ENCODE results near the gene HTT. TPM values are rescaled to one million over a fixed set of nuclear protein-coding genes. Genes with fewer than 3 reads are reported as not detected.

The HTT gene
- total RNA-seq, 1 experiment from 2014 or later: 37.4 TPM

DNA sequence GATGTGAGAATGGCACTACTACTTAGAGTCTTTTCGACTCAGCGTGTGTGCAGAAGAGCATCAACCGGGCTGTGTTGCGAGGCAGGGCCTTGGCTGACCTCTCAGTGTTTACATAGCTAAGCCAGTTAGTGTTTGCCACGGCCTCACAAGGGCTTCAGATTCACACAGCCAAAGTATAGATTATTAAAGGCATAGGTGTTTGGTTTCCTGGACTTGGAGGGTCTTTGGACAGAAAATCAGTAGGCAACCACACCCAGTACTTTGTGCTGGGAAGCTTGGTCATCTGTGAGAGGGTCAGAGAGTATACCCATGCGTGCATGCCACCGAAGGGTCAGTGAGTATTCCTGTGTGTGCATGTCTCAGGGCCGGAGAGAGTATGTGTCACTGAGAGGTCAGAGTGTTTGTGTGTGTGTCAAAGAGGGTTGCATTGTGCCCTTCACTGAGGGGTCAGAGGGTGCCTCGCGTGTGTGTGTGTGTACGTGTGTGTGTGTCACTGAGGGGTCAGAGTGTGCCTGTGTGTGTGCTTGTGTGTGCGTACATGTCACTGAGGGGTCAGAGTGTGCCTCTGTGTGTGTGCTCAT lies 104.7 kb downstream of the HTT start (continued):
- TF ChIP-seq, protein P1, sequence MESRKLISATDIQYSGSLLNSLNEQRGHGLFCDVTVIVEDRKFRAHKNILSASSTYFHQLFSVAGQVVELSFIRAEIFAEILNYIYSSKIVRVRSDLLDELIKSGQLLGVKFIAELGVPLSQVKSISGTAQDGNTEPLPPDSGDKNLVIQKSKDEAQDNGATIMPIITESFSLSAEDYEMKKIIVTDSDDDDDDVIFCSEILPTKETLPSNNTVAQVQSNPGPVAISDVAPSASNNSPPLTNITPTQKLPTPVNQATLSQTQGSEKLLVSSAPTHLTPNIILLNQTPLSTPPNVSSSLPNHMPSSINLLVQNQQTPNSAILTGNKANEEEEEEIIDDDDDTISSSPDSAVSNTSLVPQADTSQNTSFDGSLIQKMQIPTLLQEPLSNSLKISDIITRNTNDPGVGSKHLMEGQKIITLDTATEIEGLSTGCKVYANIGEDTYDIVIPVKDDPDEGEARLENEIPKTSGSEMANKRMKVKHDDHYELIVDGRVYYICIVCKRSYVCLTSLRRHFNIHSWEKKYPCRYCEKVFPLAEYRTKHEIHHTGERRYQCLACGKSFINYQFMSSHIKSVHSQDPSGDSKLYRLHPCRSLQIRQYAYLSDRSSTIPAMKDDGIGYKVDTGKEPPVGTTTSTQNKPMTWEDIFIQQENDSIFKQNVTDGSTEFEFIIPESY (IDR thresholded peaks at IDR 0.05; ENCODE audit: extremely low read depth, insufficient replicate concordance, low read length): no peak
- no peak for TF ChIP-seq ELF1 (IDR thresholded peaks at IDR 0.05; ENCODE audit: borderline replicate concordance, low read depth)
- TF ChIP-seq EZH2 (IDR thresholded peaks at IDR 0.05): no peak
- no peak for TF ChIP-seq JUND (IDR thresholded peaks at IDR 0.05)
- no peak for TF ChIP-seq ZNF274 (IDR thresholded peaks at IDR 0.05; ENCODE audit: low read depth, low read length)
- no peak for TF ChIP-seq FOSL1 (IDR thresholded peaks at IDR 0.05; ENCODE audit: low read depth)

- CTCF ChIA-PET: no interaction called here
- no peak overlapping the region for H3K4me3 ChIP-seq (replicated peaks in 1 of 2; ENCODE audit: low read depth in 1 of 2, low read length in 2 of 2)
- RAD21 ChIA-PET (ENCODE audit: low non-redundant PET in 1 of 2, low total read pairs in 2 of 2, uncharacterized antibody in 2 of 2, unreplicated experiment in 2 of 2): no interaction called here
- H4K20me1 ChIP-seq (ENCODE audit: insufficient read depth): no peaks in the 10 kb centered on the region
- no peak overlapping the region for H3K9ac ChIP-seq (ENCODE audit: low read length)
- POLR2A ChIA-PET: no interaction called here
- no peak for TF ChIP-seq EZH2phosphoT487 (IDR thresholded peaks at IDR 0.05; ENCODE audit: borderline replicate concordance)
- BruUV-seq (replicated peaks): no TSS peak
- peaks cover 9 to 15% of the 10 kb centered on the region in 2 experiments; a peak in 3 of 4 replicates for H3K36me3 ChIP-seq (ENCODE audit: control insufficient read depth in 1 of 2, insufficient read depth in 2 of 2, low read length in 2 of 2)
- ATAC-seq (no peak), DNase-seq (ENCODE audit: low read depth, low spot score) (no peak)
- no peak overlapping the region for H2AFZ ChIP-seq (ENCODE audit: low read depth, low read length, poor library complexity, severe bottlenecking)
- H3K9me2 ChIP-seq (ENCODE audit: insufficient read depth): no peaks in the 10 kb centered on the region
- H3K27me3 ChIP-seq (ENCODE audit: insufficient read depth, low read length): no peaks in the 10 kb centered on the region
- no peaks in the 10 kb centered on the region for H3K9me3 ChIP-seq (ENCODE audit: control insufficient read depth in 1 of 2, insufficient read depth in 1 of 2, low read depth in 1 of 2, low read length in 2 of 2)
- intact Hi-C loops (cut with micrococcal nuclease): no loop called here
- H3K4me2 ChIP-seq (ENCODE audit: low read length): no peak overlapping the region
- no peaks in the 10 kb centered on the region for H3K79me2 ChIP-seq (ENCODE audit: insufficient read depth, low read length)
- H3K27ac ChIP-seq (ENCODE audit: low read depth, low read length): no peak overlapping the region
- H3K4me1 ChIP-seq (ENCODE audit: control insufficient read depth in 1 of 2, insufficient read depth in 2 of 2, low read length in 2 of 2): no peaks in the 10 kb centered on the region
Observed at GRCh38 chr4:3183008-3183407, 108.5 kb downstream of the HTT start.
